Stimulated activated CD4-positive, alpha-beta T cell treated with anti-CD3 and anti-CD28 coated beads, Interleukin-15, amount 100 ng/mL, for 24 hours (primary cell): Measurements from ENCODE around the gene NDUFB2.

ENCODE experiments used
- DNase-seq: peaks from one replicate; pipeline ENCODE4 v3.0.0-alpha.2; 2020

Gene NDUFB2

DNA sequence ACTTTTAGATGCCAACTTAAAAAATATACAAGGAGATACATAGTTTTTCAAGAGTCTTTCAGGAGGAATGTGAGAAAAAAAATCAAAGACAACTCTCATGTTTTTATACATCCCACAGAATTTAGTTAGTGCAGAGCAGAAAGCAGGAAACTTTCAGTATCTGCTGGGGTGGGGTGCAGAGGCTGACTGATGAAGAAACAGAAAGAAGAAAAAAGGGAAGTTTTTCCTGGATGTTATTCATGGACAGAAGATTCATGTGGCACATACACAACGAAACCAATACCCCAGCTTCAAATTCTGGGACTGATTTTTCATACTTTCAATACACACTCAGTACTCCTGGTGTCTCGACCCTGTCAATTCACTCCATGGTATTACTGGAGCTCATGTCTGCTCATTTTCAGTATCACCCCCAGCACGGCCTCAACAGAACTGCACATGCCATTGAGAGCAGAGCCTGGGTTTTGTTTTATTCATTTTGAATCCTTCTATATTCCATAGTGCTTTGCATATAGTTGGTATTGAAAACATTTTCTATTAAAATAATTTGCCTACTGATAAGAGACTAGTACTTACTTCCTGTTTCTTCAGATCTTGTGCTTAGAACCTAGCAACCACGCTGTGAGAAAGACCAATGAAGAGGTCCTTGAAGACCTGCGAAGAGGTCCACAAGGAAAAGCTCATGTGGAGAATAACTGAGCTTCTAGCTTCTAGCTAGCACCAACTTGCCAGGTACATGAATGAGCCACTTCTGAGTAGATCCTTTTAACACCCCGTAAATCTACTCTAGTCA lies 49.0 kb downstream of the NDUFB2 start:
- DNase-seq, result no peak

DNA sequence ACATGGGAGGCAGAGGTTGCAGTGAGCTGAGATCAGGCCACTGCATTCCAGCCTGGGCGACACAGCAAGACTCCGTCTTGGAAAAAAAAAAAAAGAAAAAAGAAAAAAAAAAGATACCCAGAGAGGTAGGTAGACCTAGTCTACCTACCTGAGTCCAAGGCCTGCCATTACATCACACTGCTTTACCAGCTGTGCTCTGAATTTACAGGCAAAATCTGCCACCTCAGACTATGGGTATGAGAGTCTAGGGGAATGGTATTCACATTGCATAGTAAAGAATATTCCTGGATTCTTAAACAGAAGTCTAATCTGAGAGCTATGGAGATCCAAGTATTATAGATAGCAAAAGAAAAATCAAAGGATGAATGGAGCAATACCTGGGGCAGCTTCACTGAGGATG lies 50.2 kb downstream of the NDUFB2 start:
- no peak for DNase-seq

GRCh38 chr7:140752533-140752932 lies 56.0 kb downstream of the NDUFB2 start:
- DNase-seq, result no peak

GRCh38 chr7:140754506-140754905 lies 58.0 kb downstream of the NDUFB2 start:
- no peak for DNase-seq
